Endothelial cell of umbilical vein (primary cell): Measurements from ENCODE around the gene SFI1. TPM values are rescaled to one million over a fixed set of nuclear protein-coding genes. Genes with fewer than 3 reads are reported as not detected.
A peak's percentile ranks its signal among the peaks of the same experiment; 100 is the strongest.

Experiments used
- BruUV-seq: library from RNA; stranded (reverse); fragments of 400-500 nt; replicated peaks from 2 replicates; lab custom pipeline; 2021; lab: Mats Ljungman, UMichigan
- CTCF ChIA-PET: fragments of 300-600, 350-600 bp; sonication (Branson Sonifier 250); formaldehyde crosslinking; loops from one replicate; lab custom pipeline; 2021; ENCODE audit warnings: antibody characterized with exemption, inconsistent platforms; lab: Charles Lee
- POLR2A ChIA-PET: fragments of 300-600, 350-600 bp; sonication (Branson Sonifier 250); formaldehyde crosslinking; loops from one replicate; lab custom pipeline; 2021; ENCODE audit warnings: antibody characterized with exemption, inconsistent platforms; lab: Charles Lee
- DNase-seq: peaks from one replicate; pipeline ENCODE4 v3.0.0-alpha.2; 2011; ENCODE audit warnings: low read depth, low spot score
- FAIRE-seq: peaks from 2 replicates; lab custom pipeline; 2011; peaks lifted over from hg19 to GRCh38; lab: Jason Lieb, UNC
- H2AFZ ChIP-seq: 2 replicates; pipeline ENCODE4 v1.6.0; 2012; ENCODE audit warnings: low read depth, low read length, control low read depth, inconsistent platforms
- H3K27ac ChIP-seq: 2 replicates; pipeline ENCODE4 v1.5.1; 2011; ENCODE audit warnings: low read depth, mild to moderate bottlenecking, control low read depth, low read length, moderate library complexity; ENCODE audit not compliant: insufficient read depth
- H3K27me3 ChIP-seq, 2 experiments: 2 replicates each; pipeline versions ENCODE4 v1.6.0 to v1.6.1; 2011; ENCODE audit warnings: low read length in 2 of 2, mixed read lengths in 1 of 2; ENCODE audit not compliant: control insufficient read depth in 2 of 2, insufficient read depth in 2 of 2
- H3K36me3 ChIP-seq, 2 experiments: 2 replicates in 1 of 2; 3 replicates in 1 of 2; pipeline ENCODE4 v1.5.1; 2011; ENCODE audit warnings: low read length in 2 of 2, mild to moderate bottlenecking in 1 of 2, moderate library complexity in 1 of 2; ENCODE audit not compliant: control insufficient read depth in 2 of 2, insufficient read depth in 2 of 2; ENCODE audit errors: extremely low read depth in 1 of 2
- H3K4me1 ChIP-seq: 3 replicates; pipeline ENCODE4 v1.5.1; 2011; ENCODE audit warnings: mild to moderate bottlenecking, low read length; ENCODE audit not compliant: control insufficient read depth, insufficient read depth; ENCODE audit errors: extremely low read depth
- H3K4me2 ChIP-seq: 2 replicates; pipeline ENCODE4 v1.6.1; 2011; ENCODE audit warnings: low read length, control low read depth, mixed read lengths; ENCODE audit not compliant: insufficient read depth
- H3K4me3 ChIP-seq, 3 experiments: fragments of 200-600 bp in 1 of 3; sonication (generic), shearing (Covaris generic) in 1 of 3; replicated peaks in 1 of 3; 2 replicates each; pipeline ENCODE4 v1.5.1; 2011 to 2016; ENCODE audit warnings: control low read depth in 3 of 3, low read length in 3 of 3, mild to moderate bottlenecking in 2 of 3, inconsistent platforms in 1 of 3, low read depth in 1 of 3, moderate library complexity in 1 of 3; ENCODE audit not compliant: insufficient read depth in 1 of 3
- H3K79me2 ChIP-seq: 2 replicates; pipeline ENCODE4 v1.6.0; 2012; ENCODE audit warnings: low read length, inconsistent platforms; ENCODE audit not compliant: control insufficient read depth, insufficient read depth
- H3K9ac ChIP-seq: replicated peaks from 2 replicates; pipeline ENCODE3; 2011; ENCODE audit warnings: low read length, control low read depth; ENCODE audit not compliant: insufficient read depth; ENCODE audit errors: extremely low read depth
- H3K9me1 ChIP-seq: replicated peaks from 3 replicates; pipeline ENCODE4 v1.6.0; 2011; ENCODE audit warnings: mild to moderate bottlenecking, low read length; ENCODE audit not compliant: control insufficient read depth, insufficient read depth; ENCODE audit errors: extremely low read depth
- H3K9me3 ChIP-seq: replicated peaks from 2 replicates; pipeline ENCODE4 v1.5.1; 2012; ENCODE audit warnings: low read length, inconsistent platforms; ENCODE audit not compliant: control insufficient read depth, insufficient read depth
- H4K20me1 ChIP-seq: replicated peaks from 2 replicates; pipeline ENCODE3; 2011; ENCODE audit warnings: mild to moderate bottlenecking, low read length; ENCODE audit not compliant: control insufficient read depth, insufficient read depth; ENCODE audit errors: extremely low read depth
- EZH2 ChIP-seq: IDR thresholded peaks from 2 replicates; pipeline ENCODE4 v1.6.1; 2012; ENCODE audit warnings: borderline replicate concordance, low read depth, mild to moderate bottlenecking, moderate library complexity, low read length, inconsistent platforms; ENCODE audit not compliant: severe bottlenecking
- FOS ChIP-seq: IDR thresholded peaks from 2 replicates; pipeline ENCODE4 v1.6.1; 2011; ENCODE audit warnings: mild to moderate bottlenecking, low read length, moderate library complexity, borderline replicate concordance; ENCODE audit not compliant: insufficient read depth
- GATA2 ChIP-seq: IDR thresholded peaks from 2 replicates; pipeline ENCODE4 v1.7.0; 2011; ENCODE audit warnings: low read depth, mild to moderate bottlenecking, moderate library complexity, mixed read lengths, low read length; ENCODE audit not compliant: insufficient read length, insufficient read depth
- JUN ChIP-seq: IDR thresholded peaks from 2 replicates; pipeline ENCODE4 v1.6.1; 2011; ENCODE audit warnings: borderline replicate concordance, low read depth; ENCODE audit not compliant: insufficient read length, insufficient read depth
- MYC ChIP-seq: IDR thresholded peaks from one replicate; pipeline ENCODE4 v1.6.1; 2011; ENCODE audit warnings: mild to moderate bottlenecking, low read depth, low read length
- POLR2A ChIP-seq: IDR thresholded peaks from 2 replicates; pipeline ENCODE4 v1.6.1; 2012; ENCODE audit warnings: low read depth, mild to moderate bottlenecking, control low read depth, low read length
- POLR2AphosphoS5 ChIP-seq: IDR thresholded peaks from 2 replicates; pipeline ENCODE4 v1.6.1; 2012; ENCODE audit warnings: low read depth, mild to moderate bottlenecking, control low read depth, low read length, moderate library complexity; ENCODE audit not compliant: insufficient read depth
- dilution Hi-C: fragments of 300-500 bp; cut with MboI; formaldehyde crosslinking; loops from one replicate; pipeline ENCODE4 v1.15.0; 2019; ENCODE audit warnings: low sequenced_read_pairs; ENCODE audit not compliant: extremely low pct_ligation_motif_present
- intact Hi-C: fragments of 100-400 bp; cut with micrococcal nuclease; formaldehyde crosslinking; loops from one replicate; pipeline ENCODE4 v1.10.0; 2022
- polyA plus RNA-seq, 4 experiments: library from polyadenylated mRNA; depleted of rRNA in 3 of 4; stranded (reverse) in 3 of 4; unstranded in 1 of 4; fragments of >200 nt; gene quantifications; 2 replicates each; pipeline versions ENCODE4 v1.2.1 to v1.2.3, GENCODE V29; 2011 to 2012; ENCODE audit warnings: missing spikeins in 1 of 4
- total RNA-seq: library from RNA; stranded (reverse); gene quantifications from 2 replicates; pipeline ENCODE4 v1.2.3, GENCODE V29; 2021
- TF ChIP-seq, protein P1 (sequence below): IDR thresholded peaks from 2 replicates; pipeline ENCODE4 v1.6.1; 2011; ENCODE audit not compliant: insufficient read depth, insufficient read length
- TF ChIP-seq, protein P2 (sequence below), 2 donors: IDR thresholded peaks; 1 replicate in 1 of 2; 2 replicates in 1 of 2; pipeline ENCODE4 v1.5.1; 2011; ENCODE audit warnings: low read length in 2 of 2, mild to moderate bottlenecking in 2 of 2, moderate library complexity in 2 of 2, control low read depth in 1 of 2, inconsistent platforms in 1 of 2, low read depth in 1 of 2; ENCODE audit not compliant: insufficient read depth in 1 of 2; ENCODE audit errors: extremely low read depth in 1 of 2

The SFI1 gene
- total and polyA plus RNA-seq, 2 donors (not counting 3 experiments of a cell fraction or from before 2014, with no cell fraction given): 12.5 to 46.4 TPM

DNA sequence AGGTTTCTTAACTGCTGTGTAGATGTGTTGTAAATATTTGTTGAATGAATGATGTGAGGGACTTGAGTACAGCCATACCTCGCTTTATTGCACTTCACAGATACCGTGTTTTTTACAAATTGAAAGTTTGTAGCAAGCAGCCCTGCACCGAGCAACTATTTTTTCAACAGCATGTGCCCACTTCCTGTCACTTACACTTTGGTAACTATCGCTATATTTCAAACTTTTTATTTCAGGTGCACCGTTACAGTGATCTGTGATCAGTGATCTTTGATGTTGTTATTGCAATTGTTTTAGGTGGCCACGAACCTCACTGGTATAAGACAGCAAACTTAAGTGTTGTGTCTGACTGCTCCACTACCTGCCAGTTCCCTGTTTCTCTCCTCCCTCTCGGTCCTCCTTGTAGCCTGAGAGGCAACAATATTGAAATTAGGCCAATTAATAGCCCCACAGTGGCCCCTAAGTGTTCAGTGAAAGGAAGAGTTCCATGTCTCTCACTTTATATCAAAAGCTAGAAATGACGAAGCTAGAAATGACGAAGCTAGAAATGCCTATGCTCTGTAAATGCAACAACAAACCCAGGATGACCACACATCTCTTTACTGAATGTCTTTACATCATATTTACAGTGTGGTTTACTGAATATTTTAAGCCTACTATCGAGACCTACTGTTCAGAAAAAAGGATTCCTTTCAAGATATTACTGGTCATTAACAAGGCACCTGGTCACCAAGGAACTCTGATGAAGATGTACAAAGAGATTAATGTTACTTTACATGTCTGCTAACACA lies 1.0 kb downstream of the SFI1 start:
- BruUV-seq: TSS peak; percentile 46
- no peaks in the 10 kb centered on the region for H3K9me3 ChIP-seq
- H3K4me2 ChIP-seq: peak overlapping the region; percentile 90
- ChIA-PET CTCF (no interaction called here), POLR2A (no interaction called here)
- H3K9ac ChIP-seq: peak overlapping the region; percentile 78
- no peaks in the 10 kb centered on the region for H3K9me1 ChIP-seq
- intact Hi-C loops (loop anchor here (2.0 to 5.0 kb wide), 3 partner anchors 33 to 255 kb away; partner anchors contain the start of genes DEPDC5 and PRR14L), dilution Hi-C loops (no loop called here)
- DNase-seq (no peak), FAIRE-seq (peak; percentile 56)
- peak overlapping the region; percentile 95 for H2AFZ ChIP-seq
- H4K20me1 ChIP-seq: no peaks in the 10 kb centered on the region
- H3K79me2 ChIP-seq: peaks cover 14% of the 10 kb centered on the region
- peaks cover 11% of the 10 kb centered on the region for H3K4me1 ChIP-seq
- no peaks in the 10 kb centered on the region for H3K27me3 ChIP-seq
- H3K4me3 ChIP-seq: peak overlapping the region; percentile 60 to 85 (median 81)
- TF ChIP-seq EZH2 (no peak), JUN (no peak), FOS (no peak), GATA2 (no peak), MYC (no peak), POLR2A (no peak), POLR2AphosphoS5 (no peak)
- TF ChIP-seq, protein P1, sequence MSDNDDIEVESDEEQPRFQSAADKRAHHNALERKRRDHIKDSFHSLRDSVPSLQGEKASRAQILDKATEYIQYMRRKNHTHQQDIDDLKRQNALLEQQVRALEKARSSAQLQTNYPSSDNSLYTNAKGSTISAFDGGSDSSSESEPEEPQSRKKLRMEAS: no peak
- TF ChIP-seq, protein P2, sequence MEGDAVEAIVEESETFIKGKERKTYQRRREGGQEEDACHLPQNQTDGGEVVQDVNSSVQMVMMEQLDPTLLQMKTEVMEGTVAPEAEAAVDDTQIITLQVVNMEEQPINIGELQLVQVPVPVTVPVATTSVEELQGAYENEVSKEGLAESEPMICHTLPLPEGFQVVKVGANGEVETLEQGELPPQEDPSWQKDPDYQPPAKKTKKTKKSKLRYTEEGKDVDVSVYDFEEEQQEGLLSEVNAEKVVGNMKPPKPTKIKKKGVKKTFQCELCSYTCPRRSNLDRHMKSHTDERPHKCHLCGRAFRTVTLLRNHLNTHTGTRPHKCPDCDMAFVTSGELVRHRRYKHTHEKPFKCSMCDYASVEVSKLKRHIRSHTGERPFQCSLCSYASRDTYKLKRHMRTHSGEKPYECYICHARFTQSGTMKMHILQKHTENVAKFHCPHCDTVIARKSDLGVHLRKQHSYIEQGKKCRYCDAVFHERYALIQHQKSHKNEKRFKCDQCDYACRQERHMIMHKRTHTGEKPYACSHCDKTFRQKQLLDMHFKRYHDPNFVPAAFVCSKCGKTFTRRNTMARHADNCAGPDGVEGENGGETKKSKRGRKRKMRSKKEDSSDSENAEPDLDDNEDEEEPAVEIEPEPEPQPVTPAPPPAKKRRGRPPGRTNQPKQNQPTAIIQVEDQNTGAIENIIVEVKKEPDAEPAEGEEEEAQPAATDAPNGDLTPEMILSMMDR (IDR thresholded peaks at IDR 0.05; ENCODE audit: extremely low read depth in 1 of 2, insufficient read depth in 1 of 2, low read depth in 1 of 2, low read length in 2 of 2): no peak
- H3K27ac ChIP-seq: no peak overlapping the region
- H3K36me3 ChIP-seq: no peaks in the 10 kb centered on the region
